Heart left ventricle (tissue), 13 donors: ENCODE measurements around the gene ANGPTL1.

Experiments used
- POLR2A ChIP-seq, 2 donors: fragments of 450-650 bp; IDR thresholded peaks; one replicate each; pipeline ENCODE4 v1.6.1; 2017; ENCODE audit warnings: antibody characterized with exemption in 2 of 2, mild to moderate bottlenecking in 2 of 2, moderate library complexity in 2 of 2
- TF ChIP-seq, protein P1 (sequence below), 12 donors: fragments of 200-600 bp; sonication (generic) in 4 of 12; IDR thresholded peaks; one replicate each; pipeline versions ENCODE4 v1.5.0 to v1.8.0; 2018 to 2022; ENCODE audit warnings: antibody characterized with exemption in 12 of 12, mild to moderate bottlenecking in 5 of 12
- donor health status: ischemic (EF 13 %, LVEDD 7.1; RV severe dilation, severe dysfunction).
- donor health status: DM: no; HTN: yes; CAD: no.
- donor health status: DM: no; HTN: no; CAD: no.
- donor health status: ischemic (EF 25% LVEDD 6.9; RV normal size, moderate dysfunction).
- donor health status: ischemic (EF 25% LVEDD 5.7; RV mildly dilated, moderate dysfunction).
- donor health status: ischemic (EF 35%, LVEDD 5.7; RV mildly dilated, moderate dysfunction).
- donor health status: nonischemic (EF 11% LVEDD 7.7; RV severe dilation, severe dysfunction).
- donor health status: DM: yes; HTN: yes; CAD: no.
- donor health status: PGD.
- donor health status: ischemic (EF 29% LVEDD 5.4; RV normal size, mild dysfunction).
- donor health status: nonischemic (EF 23%, LVEDD 6.1; RV moderate dilation, normal function).

DNA sequence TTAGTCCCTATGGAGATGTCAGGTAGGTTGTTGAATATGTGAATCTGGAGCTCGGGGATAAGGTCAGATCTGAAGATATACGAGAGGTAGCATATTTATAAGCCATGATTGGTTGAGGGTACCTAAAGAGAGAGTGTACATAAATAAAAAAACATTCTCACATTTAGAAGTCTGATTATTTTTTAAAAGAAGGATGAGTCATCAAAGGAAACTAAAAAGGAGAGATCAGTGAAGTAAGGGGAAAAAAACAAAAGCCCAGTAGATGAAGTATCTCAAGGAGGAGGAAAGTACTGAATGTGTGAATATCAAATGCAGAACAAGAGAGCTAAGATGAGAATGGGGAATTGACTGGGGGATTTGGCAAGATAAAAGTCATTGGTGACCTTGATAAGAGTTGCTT, 15.7 kb upstream of the ANGPTL1 start:
- TF ChIP-seq, protein P1, sequence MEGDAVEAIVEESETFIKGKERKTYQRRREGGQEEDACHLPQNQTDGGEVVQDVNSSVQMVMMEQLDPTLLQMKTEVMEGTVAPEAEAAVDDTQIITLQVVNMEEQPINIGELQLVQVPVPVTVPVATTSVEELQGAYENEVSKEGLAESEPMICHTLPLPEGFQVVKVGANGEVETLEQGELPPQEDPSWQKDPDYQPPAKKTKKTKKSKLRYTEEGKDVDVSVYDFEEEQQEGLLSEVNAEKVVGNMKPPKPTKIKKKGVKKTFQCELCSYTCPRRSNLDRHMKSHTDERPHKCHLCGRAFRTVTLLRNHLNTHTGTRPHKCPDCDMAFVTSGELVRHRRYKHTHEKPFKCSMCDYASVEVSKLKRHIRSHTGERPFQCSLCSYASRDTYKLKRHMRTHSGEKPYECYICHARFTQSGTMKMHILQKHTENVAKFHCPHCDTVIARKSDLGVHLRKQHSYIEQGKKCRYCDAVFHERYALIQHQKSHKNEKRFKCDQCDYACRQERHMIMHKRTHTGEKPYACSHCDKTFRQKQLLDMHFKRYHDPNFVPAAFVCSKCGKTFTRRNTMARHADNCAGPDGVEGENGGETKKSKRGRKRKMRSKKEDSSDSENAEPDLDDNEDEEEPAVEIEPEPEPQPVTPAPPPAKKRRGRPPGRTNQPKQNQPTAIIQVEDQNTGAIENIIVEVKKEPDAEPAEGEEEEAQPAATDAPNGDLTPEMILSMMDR (IDR thresholded peaks at IDR 0.05): no peak
- no peak for TF ChIP-seq POLR2A (IDR thresholded peaks at IDR 0.05)
